CD4-positive, alpha-beta memory T cell (primary cell): ENCODE measurements around the gene C12orf75. TPM values are rescaled to one million over a fixed set of nuclear protein-coding genes. Genes with fewer than 3 reads are reported as not detected.
A peak's percentile ranks its signal among the peaks of the same experiment; 100 is the strongest.
"Not testable (repeated sequence)": the region's sequence is repeated elsewhere in the genome, so short reads cannot be mapped to it uniquely, and the experiment has no call there.

Source experiments
- CTCF ChIA-PET: fragments of 350-600 bp; sonication (Branson Sonifier 250); formaldehyde crosslinking; loops from one replicate; lab custom pipeline; 2021; ENCODE audit warnings: inconsistent platforms; ENCODE audit not compliant: partially characterized antibody; lab: Charles Lee
- POLR2A ChIA-PET: fragments of 350-600 bp; sonication (Branson Sonifier 250); formaldehyde crosslinking; loops from one replicate; lab custom pipeline; 2021; ENCODE audit not compliant: partially characterized antibody; lab: Charles Lee
- DNase-seq, 5 donors: peaks; one replicate each; pipeline versions ENCODE4 v3.0.0 to v3.0.0-alpha.2; 2020 to 2022; ENCODE audit warnings: mixed read lengths in 1 of 5
- H3K27ac ChIP-seq: one replicate; pipeline ENCODE4 v1.7.0; 2013; ENCODE audit warnings: low read depth, low read length
- H3K27me3 ChIP-seq: 2 replicates; pipeline ENCODE4 v1.7.0; 2013; ENCODE audit warnings: mild to moderate bottlenecking, low read length, moderate library complexity; ENCODE audit not compliant: insufficient read depth
- H3K36me3 ChIP-seq: 2 replicates; pipeline ENCODE4 v1.7.0; 2013; ENCODE audit warnings: mild to moderate bottlenecking, low read length, moderate library complexity; ENCODE audit not compliant: insufficient read depth
- H3K4me1 ChIP-seq: 2 replicates; pipeline ENCODE4 v1.7.0; 2013; ENCODE audit warnings: mild to moderate bottlenecking, low read length, moderate library complexity; ENCODE audit not compliant: insufficient read depth
- H3K4me3 ChIP-seq, 2 donors: one replicate each; pipeline ENCODE4 v1.7.0; 2013; ENCODE audit warnings: low read length in 2 of 2, mild to moderate bottlenecking in 1 of 2
- H3K9me3 ChIP-seq, 2 donors: one replicate each; pipeline ENCODE4 v1.7.0; 2013; ENCODE audit warnings: low read length in 2 of 2, control low read depth in 1 of 2; ENCODE audit not compliant: control insufficient read depth in 1 of 2
- H3K27ac Mint-ChIP-seq, 7 donors: one replicate each; pipeline ENCODE4 v1.8.0; 2020 to 2021; ENCODE audit warnings: mixed read lengths in 7 of 7, mild to moderate bottlenecking in 6 of 7, inconsistent platforms in 3 of 7, moderate library complexity in 3 of 7
- H3K27me3 Mint-ChIP-seq, 2 donors: one replicate each; pipeline ENCODE4 v1.8.0; 2020 to 2021; ENCODE audit warnings: mixed read lengths in 2 of 2
- H3K36me3 Mint-ChIP-seq, 2 donors: one replicate each; pipeline ENCODE4 v1.8.0; 2020 to 2021; ENCODE audit warnings: mixed read lengths in 2 of 2, inconsistent platforms in 1 of 2, mild to moderate bottlenecking in 1 of 2
- H3K4me1 Mint-ChIP-seq, 4 donors: one replicate each; pipeline ENCODE4 v1.8.0; 2020 to 2021; ENCODE audit warnings: mixed read lengths in 4 of 4, mild to moderate bottlenecking in 1 of 4
- H3K4me3 Mint-ChIP-seq, 8 donors: one replicate each; pipeline ENCODE4 v1.8.0; 2020 to 2021; ENCODE audit warnings: mixed read lengths in 8 of 8, mild to moderate bottlenecking in 7 of 8, moderate library complexity in 6 of 8, inconsistent platforms in 3 of 8
- H3K9me3 Mint-ChIP-seq, 8 donors: one replicate each; pipeline ENCODE4 v1.8.0; 2020 to 2021; ENCODE audit warnings: mixed read lengths in 8 of 8, mild to moderate bottlenecking in 5 of 8, inconsistent platforms in 3 of 8, moderate library complexity in 1 of 8
- intact Hi-C: fragments of 100-400 bp; cut with micrococcal nuclease; formaldehyde crosslinking; loops from one replicate; pipeline ENCODE4 v1.15.1; 2023
- polyA plus RNA-seq, 2 donors: library from polyadenylated mRNA; unstranded; fragments of 300-500 nt; fragmentation: Illumina TruSeq; gene quantifications; one replicate each; pipeline ENCODE4 v1.2.3, GENCODE V29; 2021
- total RNA-seq, 2 experiments: library from RNA; stranded (reverse); gene quantifications; one replicate each; pipeline ENCODE4 v1.2.3, GENCODE V29; 2021

C12orf75 gene
- total and polyA plus RNA-seq, 4 experiments from 2014 or later, result 12.1 to 117 (median 49.0) TPM

DNA sequence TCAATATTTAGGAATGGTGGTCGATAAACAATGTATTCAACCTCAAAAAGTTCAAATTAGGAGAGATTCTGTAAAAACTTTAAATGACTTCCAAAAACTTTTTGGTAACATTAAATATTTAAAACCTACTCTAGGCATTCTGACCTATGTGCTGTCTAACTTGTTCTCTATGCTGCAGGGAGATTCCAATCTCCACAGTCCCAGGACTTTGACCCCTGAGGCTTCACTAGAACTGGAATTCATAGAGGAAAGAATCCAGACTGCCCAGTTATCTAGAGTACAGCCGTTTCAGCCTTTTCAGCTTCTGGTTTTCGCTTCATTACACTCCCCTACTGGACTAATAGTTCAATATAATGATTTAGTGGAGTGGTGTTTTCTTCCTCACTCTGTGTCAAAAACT lies 21.1 kb upstream of the C12orf75 start:
- H3K27ac ChIP-seq, H3K36me3 ChIP-seq, H3K36me3 Mint-ChIP-seq, POLR2A ChIA-PET, DNase-seq, H3K4me3 Mint-ChIP-seq, H3K4me3 ChIP-seq, H3K4me1 Mint-ChIP-seq, H3K9me3 ChIP-seq, H3K27me3 Mint-ChIP-seq, H3K4me1 ChIP-seq, CTCF ChIA-PET, intact Hi-C loops, H3K27me3 ChIP-seq, H3K27ac Mint-ChIP-seq: not testable (repeated sequence)
- peaks cover 3 to 31% (median 17%) of the 10 kb centered on the region in 8 donors for H3K9me3 Mint-ChIP-seq

DNA sequence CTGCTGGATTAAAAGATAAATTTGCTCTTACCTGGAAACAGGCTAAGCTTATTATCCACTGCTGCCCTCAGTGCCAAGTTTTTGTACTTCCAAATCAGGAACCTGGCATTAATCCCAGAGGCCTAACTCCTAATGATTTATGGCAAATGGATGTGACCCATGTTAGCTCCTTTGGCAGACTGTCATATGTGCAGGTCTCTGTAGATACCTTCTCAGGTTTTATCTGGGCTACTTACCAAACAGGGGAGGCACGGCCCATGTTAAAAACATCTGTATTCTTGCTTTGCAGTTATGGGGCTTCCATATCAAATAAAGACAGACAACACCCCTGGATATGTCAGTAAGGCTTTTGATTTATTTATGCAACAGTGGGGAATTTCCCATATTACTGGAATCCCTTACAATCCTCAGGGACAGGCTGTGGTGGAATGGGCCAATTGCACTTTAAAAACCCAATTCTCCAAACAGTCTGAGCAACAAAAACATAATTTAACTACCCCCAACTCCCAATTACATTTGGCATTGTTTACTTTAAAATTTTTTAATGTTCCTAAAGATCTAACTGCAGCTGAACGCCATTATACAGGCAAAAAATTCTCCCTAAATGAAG lies 19.9 kb upstream of the C12orf75 start:
- DNase-seq, H3K36me3 Mint-ChIP-seq, POLR2A ChIA-PET, H3K27ac ChIP-seq, CTCF ChIA-PET, H3K36me3 ChIP-seq, H3K27me3 Mint-ChIP-seq, H3K4me1 ChIP-seq, H3K4me3 Mint-ChIP-seq, H3K27me3 ChIP-seq, H3K4me3 ChIP-seq, H3K9me3 ChIP-seq, intact Hi-C loops, H3K27ac Mint-ChIP-seq: not testable (repeated sequence)
- H3K9me3 Mint-ChIP-seq, result peaks cover 3 to 34% (median 17%) of the 10 kb centered on the region in 8 donors
- H3K4me1 Mint-ChIP-seq, result peaks cover 6 to 11% (median 10%) of the 10 kb centered on the region in 4 donors

DNA sequence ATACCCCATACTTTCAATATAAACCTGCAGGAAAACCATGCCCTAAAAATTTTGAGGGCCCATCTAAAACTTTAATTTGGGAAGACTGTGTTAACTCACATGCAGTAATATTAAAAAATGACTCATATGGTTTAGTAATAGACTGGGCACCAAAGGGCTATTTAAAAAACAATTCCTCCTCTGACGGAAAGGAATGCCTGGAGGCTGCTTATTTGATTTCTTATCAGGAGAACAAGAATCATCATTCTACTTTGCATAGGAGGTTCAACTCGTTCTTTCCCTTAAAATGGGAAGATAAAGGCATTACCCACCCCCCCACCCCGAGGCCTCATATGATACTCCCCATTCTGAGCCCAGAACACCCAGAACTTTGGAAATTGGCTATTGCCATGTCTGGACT lies 18.6 kb upstream of the C12orf75 start:
- H3K36me3 Mint-ChIP-seq, CTCF ChIA-PET, H3K4me3 Mint-ChIP-seq, H3K4me3 ChIP-seq, DNase-seq, H3K27me3 Mint-ChIP-seq, H3K9me3 ChIP-seq, intact Hi-C loops, POLR2A ChIA-PET, H3K27ac ChIP-seq, H3K36me3 ChIP-seq, H3K27me3 ChIP-seq, H3K27ac Mint-ChIP-seq: not testable (repeated sequence)
- H3K4me1 ChIP-seq, result peaks cover 14% of the 10 kb centered on the region
- peaks cover 3 to 34% (median 17%) of the 10 kb centered on the region in 8 donors for H3K9me3 Mint-ChIP-seq
- peaks cover 10 to 18% (median 12%) of the 10 kb centered on the region in 4 donors for H3K4me1 Mint-ChIP-seq

DNA sequence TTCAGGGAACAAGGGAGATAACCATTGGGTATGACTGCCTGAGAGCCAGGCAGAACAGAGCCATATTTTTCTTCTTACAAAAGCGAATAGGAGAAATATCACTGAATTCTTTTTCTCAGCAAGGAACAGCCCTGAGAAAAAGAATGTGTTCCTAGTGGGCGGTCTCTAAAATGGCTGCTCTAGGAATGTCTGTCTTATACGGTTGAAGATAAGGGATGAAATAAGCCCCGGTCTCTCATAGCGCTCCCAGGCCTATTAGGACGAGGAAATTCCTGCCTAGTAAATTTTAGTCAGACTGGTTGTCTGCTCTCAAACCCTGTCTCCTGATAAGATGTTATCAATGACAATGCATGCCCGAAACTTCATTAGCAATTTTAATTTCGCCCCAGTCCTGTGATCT lies 16.7 kb upstream of the C12orf75 start:
- H3K36me3 ChIP-seq, H3K4me3 Mint-ChIP-seq, H3K36me3 Mint-ChIP-seq, H3K9me3 ChIP-seq, H3K4me3 ChIP-seq, H3K27ac Mint-ChIP-seq, H3K27me3 Mint-ChIP-seq, intact Hi-C loops, H3K27me3 ChIP-seq, H3K27ac ChIP-seq, POLR2A ChIA-PET, DNase-seq, CTCF ChIA-PET: not testable (repeated sequence)
- Mint-ChIP-seq H3K4me1 (peaks cover 10 to 18% (median 12%) of the 10 kb centered on the region in 4 donors), H3K9me3 (peaks cover 3 to 26% (median 15%) of the 10 kb centered on the region in 8 donors)
- peaks cover 14% of the 10 kb centered on the region for H3K4me1 ChIP-seq

DNA sequence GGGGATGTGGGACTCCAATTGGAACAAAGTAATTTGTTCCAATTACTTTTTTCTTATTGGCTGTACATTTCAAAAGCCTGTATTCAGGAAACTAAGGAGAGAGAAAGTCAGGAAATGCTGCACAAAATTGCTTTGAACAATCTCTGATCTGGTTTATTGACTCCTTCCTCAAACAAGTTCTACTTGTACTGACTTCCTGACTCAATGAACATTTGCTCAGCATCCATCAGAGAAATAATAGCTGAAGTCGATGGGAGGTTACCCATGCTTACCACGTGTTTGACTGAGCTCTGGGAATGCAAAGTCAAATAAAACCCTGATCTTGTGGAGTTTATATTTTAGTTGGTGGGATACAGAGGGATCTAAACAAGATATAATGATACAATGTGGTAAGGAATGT lies 15.4 kb upstream of the C12orf75 start:
- Histone ChIP-seq H3K27me3 (no peaks in the 10 kb centered on the region), H3K4me1 (peaks cover 14% of the 10 kb centered on the region), H3K27ac (no peak overlapping the region), H3K9me3 (no peaks in the 10 kb centered on the region), H3K36me3 (no peaks in the 10 kb centered on the region), H3K4me3 (no peak overlapping the region)
- peak overlapping the region in 5 of 7 donors; percentile 38 to 85 (median 59) for H3K27ac Mint-ChIP-seq
- H3K4me3 Mint-ChIP-seq, result peak overlapping the region in 3 of 8 donors; percentile 7 to 20 (median 15)
- CTCF ChIA-PET, result interaction anchor here (0.6 to 1.5 kb wide), 2 partner anchors 11 to 17 kb away, joined by 3 read pairs; no protein-coding TSS in a partner anchor
- H3K27me3 Mint-ChIP-seq, result peaks cover 0 to 1% of the 10 kb centered on the region in 2 donors
- intact Hi-C loops, result no loop called here
- peaks cover 12 to 18% (median 12%) of the 10 kb centered on the region in 4 donors for H3K4me1 Mint-ChIP-seq
- DNase-seq, result no peak
- peaks cover 3 to 9% of the 10 kb centered on the region in 2 donors for H3K36me3 Mint-ChIP-seq
- POLR2A ChIA-PET, result interaction anchor here (1.6 kb wide), 1 partner anchor 15 kb away, joined by 5 read pairs; no protein-coding TSS in a partner anchor
- H3K9me3 Mint-ChIP-seq, result peaks cover 3 to 21% (median 12%) of the 10 kb centered on the region in 8 donors

DNA sequence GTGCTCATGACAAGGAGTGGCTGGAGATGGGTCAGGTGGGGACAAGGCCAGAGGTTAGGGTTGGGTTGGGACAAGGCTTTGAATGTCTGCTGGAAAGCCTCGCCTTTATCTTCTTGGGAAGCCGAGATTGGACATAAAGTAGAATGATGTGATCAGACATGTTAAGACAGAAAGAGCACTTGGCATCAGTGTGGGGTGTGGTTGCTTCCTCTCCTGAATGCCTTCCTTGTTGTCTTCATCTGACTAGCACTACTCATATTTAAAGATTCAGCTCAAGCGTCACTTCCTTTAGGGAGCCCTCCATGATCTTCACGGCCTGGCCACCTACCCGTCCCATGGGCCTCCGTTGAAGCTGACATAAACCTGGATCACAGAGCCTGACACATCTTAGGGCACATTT lies 14.8 kb upstream of the C12orf75 start:
- Histone ChIP-seq H3K27ac (no peak overlapping the region), H3K4me1 (peaks cover 14% of the 10 kb centered on the region), H3K9me3 (no peaks in the 10 kb centered on the region), H3K4me3 (no peak overlapping the region), H3K36me3 (no peaks in the 10 kb centered on the region), H3K27me3 (no peaks in the 10 kb centered on the region)
- no peaks in the 10 kb centered on the region for H3K27me3 Mint-ChIP-seq
- peaks cover 3 to 9% of the 10 kb centered on the region in 2 donors for H3K36me3 Mint-ChIP-seq
- intact Hi-C loops, result no loop called here
- no peak overlapping the region for H3K4me3 Mint-ChIP-seq
- CTCF ChIA-PET, result interaction anchor here (0.6 to 1.5 kb wide), 2 partner anchors 12 to 17 kb away, joined by 3 read pairs; no protein-coding TSS in a partner anchor
- DNase-seq, result no peak
- peak overlapping the region in 2 of 7 donors; percentile 59 to 85 for H3K27ac Mint-ChIP-seq
- POLR2A ChIA-PET, result interaction anchor here (1.6 kb wide), 1 partner anchor 14 kb away, joined by 5 read pairs; no protein-coding TSS in a partner anchor
- H3K4me1 Mint-ChIP-seq, result peaks cover 12 to 18% (median 12%) of the 10 kb centered on the region in 4 donors
- peaks cover 3 to 21% (median 12%) of the 10 kb centered on the region in 8 donors for H3K9me3 Mint-ChIP-seq

DNA sequence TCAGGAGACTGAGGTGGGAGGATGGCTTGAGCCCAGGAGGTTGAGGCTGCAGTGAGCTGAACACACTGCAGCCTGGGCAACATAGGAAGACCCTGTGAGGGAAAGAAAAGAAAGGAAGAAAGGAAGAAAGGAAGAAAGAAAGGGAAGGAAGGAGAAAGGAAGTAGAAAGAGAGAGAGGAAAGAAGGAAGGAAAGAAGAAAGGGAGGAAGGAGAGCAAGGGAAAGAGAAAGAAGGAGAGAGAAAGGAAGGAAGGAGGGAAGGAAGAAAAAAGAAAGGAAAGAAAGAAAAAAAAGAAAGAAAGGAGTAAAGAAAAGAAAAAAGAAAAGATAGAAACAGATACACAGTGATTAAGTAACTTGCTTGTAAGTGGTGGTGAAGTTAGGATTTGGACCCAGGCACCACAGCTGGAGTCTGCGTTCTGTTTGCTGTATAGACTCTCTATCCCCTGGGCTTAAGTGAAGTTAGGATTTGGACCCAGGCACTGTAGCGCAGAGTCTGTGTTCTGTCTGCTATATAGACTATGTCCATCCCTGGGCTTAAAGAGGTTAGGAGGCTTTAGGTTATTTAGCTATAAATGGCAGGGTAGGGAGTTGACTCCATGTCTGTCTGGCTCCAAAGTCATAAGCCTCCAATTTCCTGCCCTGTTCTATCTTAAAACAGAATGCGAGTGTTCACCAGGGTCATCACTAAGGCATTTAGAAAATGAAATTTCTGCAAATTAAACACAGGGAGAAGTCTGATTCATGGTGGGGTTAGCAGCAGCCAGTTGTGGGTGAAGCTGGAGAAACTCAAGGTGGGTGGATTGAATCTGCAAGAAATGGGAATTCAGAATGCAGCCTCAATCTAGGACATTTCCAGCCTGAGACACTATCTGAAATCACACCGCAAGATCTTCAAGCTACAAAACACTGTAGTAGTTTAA lies 13.3 kb upstream of the C12orf75 start:
- Histone ChIP-seq H3K4me3 (no peak overlapping the region), H3K27me3 (no peaks in the 10 kb centered on the region), H3K9me3 (no peaks in the 10 kb centered on the region), H3K4me1 (peaks cover 14% of the 10 kb centered on the region), H3K36me3 (no peaks in the 10 kb centered on the region), H3K27ac (no peak overlapping the region)
- intact Hi-C loops, result no loop called here
- peaks cover 3 to 21% (median 12%) of the 10 kb centered on the region in 8 donors for H3K9me3 Mint-ChIP-seq
- POLR2A ChIA-PET, result interaction anchor here (0.7 to 2.6 kb wide), 2 partner anchors 14 to 31 kb away, joined by 3 to 9 read pairs; partner anchors contain the start of gene C12orf75
- no peak overlapping the region for H3K27ac Mint-ChIP-seq
- H3K4me3 Mint-ChIP-seq, result no peak overlapping the region
- no peaks in the 10 kb centered on the region for H3K27me3 Mint-ChIP-seq
- peaks cover 12 to 18% (median 12%) of the 10 kb centered on the region in 4 donors for H3K4me1 Mint-ChIP-seq
- CTCF ChIA-PET, result no interaction called here
- H3K36me3 Mint-ChIP-seq, result peaks cover 3 to 9% of the 10 kb centered on the region in 2 donors
- DNase-seq, result no peak
